Loucy (cell line): ENCODE results near the gene PMEPA1.

Source experiments
- H2AFZ ChIP-seq: fragments of 200-600 bp; sonication (generic); 2 replicates; pipeline ENCODE4 v1.6.0; 2016; ENCODE audit warnings: antibody characterized with exemption, mild to moderate bottlenecking, low read length, moderate library complexity
- H3F3A ChIP-seq: fragments of 200-600 bp; 2 replicates; pipeline ENCODE4 v1.6.0; 2016; ENCODE audit warnings: antibody characterized with exemption, low read depth, mild to moderate bottlenecking
- H3K27me3 ChIP-seq: fragments of 200-600 bp; sonication (generic); 2 replicates; pipeline ENCODE4 v1.6.1; 2014; ENCODE audit warnings: low read length, mild to moderate bottlenecking; ENCODE audit not compliant: insufficient read depth, poor library complexity, severe bottlenecking
- H3K36me3 ChIP-seq: fragments of 200-600 bp; sonication (generic); 2 replicates; pipeline ENCODE4 v1.6.1; 2016; ENCODE audit warnings: low read length; ENCODE audit not compliant: insufficient read depth
- H3K4me1 ChIP-seq: fragments of 200-600 bp; sonication (generic); 2 replicates; pipeline ENCODE4 v1.5.1; 2014; ENCODE audit warnings: low read length, mild to moderate bottlenecking; ENCODE audit not compliant: insufficient read depth, poor library complexity, severe bottlenecking
- H3K4me2 ChIP-seq: fragments of 200-600 bp; sonication (generic); 2 replicates; pipeline ENCODE4 v1.6.0; 2014; ENCODE audit warnings: antibody characterized with exemption, low read length, low read depth, mild to moderate bottlenecking; ENCODE audit not compliant: poor library complexity, severe bottlenecking
- H3K4me3 ChIP-seq: fragments of 200-600 bp; sonication (generic); 2 replicates; pipeline ENCODE4 v1.5.1; 2014; ENCODE audit warnings: low read length, mild to moderate bottlenecking, mixed read lengths; ENCODE audit not compliant: poor library complexity, severe bottlenecking
- H3K79me2 ChIP-seq: fragments of 200-600 bp; sonication (generic); 2 replicates; pipeline ENCODE4 v1.6.1; 2014; ENCODE audit warnings: low read length; ENCODE audit not compliant: insufficient read depth
- H3K9ac ChIP-seq: fragments of 200-600 bp; sonication (generic); 2 replicates; pipeline ENCODE4 v1.6.0; 2014; ENCODE audit warnings: mild to moderate bottlenecking, low read depth, low read length, moderate library complexity; ENCODE audit not compliant: poor library complexity, severe bottlenecking
- H3K9me2 ChIP-seq: fragments of 200-600 bp; sonication (generic); replicated peaks from 2 replicates; pipeline ENCODE4 v1.6.1; 2016; ENCODE audit warnings: low read depth, low read length, mixed read lengths
- H3K9me3 ChIP-seq: fragments of 200-600 bp; sonication (generic); 2 replicates; pipeline ENCODE4 v1.6.1; 2014; ENCODE audit warnings: mild to moderate bottlenecking, antibody characterized with exemption, low read length, low read depth; ENCODE audit not compliant: insufficient read depth
- H4K20me1 ChIP-seq: fragments of 200-600 bp; sonication (generic); 2 replicates; pipeline ENCODE4 v1.6.0; 2014; ENCODE audit warnings: antibody characterized with exemption, low read length, mild to moderate bottlenecking; ENCODE audit not compliant: insufficient read depth, poor library complexity, severe bottlenecking
- EZH2phosphoT487 ChIP-seq: fragments of 200-600 bp; IDR thresholded peaks from 2 replicates; pipeline ENCODE4 v1.6.1; 2018; ENCODE audit warnings: antibody characterized with exemption, mild to moderate bottlenecking, moderate library complexity, borderline replicate concordance
- TF ChIP-seq, protein P1 (sequence below): fragments of 200-600 bp; sonication (generic); conservative IDR thresholded peaks from 2 replicates; pipeline ENCODE4 v1.5.1; 2014; ENCODE audit warnings: mild to moderate bottlenecking, antibody characterized with exemption, low read length

The PMEPA1 gene

DNA sequence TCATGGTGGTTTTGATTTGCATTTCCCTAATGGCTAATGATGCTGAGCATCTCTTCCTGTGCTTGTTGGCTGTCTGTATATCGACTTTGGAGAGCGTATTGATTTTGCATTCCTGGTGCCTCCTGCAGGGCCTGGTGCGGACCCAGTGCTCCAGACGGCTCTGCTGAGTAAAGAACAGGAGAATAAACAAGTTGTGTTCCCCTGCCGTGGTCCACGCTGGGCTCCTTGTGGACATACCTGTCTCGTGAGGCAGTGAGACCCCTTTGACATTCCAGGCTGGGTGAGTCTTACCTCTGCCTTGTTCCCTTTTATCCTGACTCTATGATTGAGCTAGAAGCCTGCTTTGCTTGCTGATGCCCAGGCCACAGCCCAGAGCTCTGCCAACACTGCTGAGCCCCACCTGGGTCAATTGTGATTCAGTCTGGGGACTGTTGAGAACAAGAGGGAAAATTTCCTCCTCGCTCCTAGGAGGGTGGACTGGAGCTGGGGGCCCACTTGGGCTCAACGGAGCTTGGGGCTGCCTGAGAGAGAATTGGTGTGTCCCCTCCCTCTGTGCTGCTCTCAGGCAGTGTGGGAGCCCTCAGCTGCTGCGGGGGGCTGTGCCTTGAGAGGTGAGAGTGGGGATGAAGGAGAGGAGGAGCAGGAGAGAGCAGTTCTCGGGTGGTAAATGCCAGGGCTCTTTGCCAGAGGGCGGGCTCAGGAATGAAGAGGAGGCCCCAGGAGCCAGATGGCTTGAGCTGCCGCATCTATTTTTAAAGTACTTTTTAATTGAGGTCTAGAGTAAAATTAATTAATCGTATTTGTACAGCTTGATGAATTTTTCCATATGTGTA is 43.7 kb upstream of the PMEPA1 start:
- no peaks in the 10 kb centered on the region for H4K20me1 ChIP-seq
- H3K79me2 ChIP-seq: no peaks in the 10 kb centered on the region
- no peak overlapping the region for H3K4me2 ChIP-seq

GRCh38 chr20:57751411-57751810 is 41.6 kb upstream of the PMEPA1 start:
- H3K36me3 ChIP-seq: no peaks in the 10 kb centered on the region
- TF ChIP-seq, protein P1, sequence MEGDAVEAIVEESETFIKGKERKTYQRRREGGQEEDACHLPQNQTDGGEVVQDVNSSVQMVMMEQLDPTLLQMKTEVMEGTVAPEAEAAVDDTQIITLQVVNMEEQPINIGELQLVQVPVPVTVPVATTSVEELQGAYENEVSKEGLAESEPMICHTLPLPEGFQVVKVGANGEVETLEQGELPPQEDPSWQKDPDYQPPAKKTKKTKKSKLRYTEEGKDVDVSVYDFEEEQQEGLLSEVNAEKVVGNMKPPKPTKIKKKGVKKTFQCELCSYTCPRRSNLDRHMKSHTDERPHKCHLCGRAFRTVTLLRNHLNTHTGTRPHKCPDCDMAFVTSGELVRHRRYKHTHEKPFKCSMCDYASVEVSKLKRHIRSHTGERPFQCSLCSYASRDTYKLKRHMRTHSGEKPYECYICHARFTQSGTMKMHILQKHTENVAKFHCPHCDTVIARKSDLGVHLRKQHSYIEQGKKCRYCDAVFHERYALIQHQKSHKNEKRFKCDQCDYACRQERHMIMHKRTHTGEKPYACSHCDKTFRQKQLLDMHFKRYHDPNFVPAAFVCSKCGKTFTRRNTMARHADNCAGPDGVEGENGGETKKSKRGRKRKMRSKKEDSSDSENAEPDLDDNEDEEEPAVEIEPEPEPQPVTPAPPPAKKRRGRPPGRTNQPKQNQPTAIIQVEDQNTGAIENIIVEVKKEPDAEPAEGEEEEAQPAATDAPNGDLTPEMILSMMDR: no peak
- TF ChIP-seq EZH2phosphoT487: no peak
- no peak overlapping the region for H3K9ac ChIP-seq
- H3K4me3 ChIP-seq: no peak overlapping the region
- no peak overlapping the region for H3K4me2 ChIP-seq
- no peak overlapping the region for H2AFZ ChIP-seq
- no peaks in the 10 kb centered on the region for H3F3A ChIP-seq
- H3K9me2 ChIP-seq: no peaks in the 10 kb centered on the region
- no peaks in the 10 kb centered on the region for H3K79me2 ChIP-seq
- no peaks in the 10 kb centered on the region for H3K4me1 ChIP-seq
- no peaks in the 10 kb centered on the region for H3K27me3 ChIP-seq
- H4K20me1 ChIP-seq: no peaks in the 10 kb centered on the region
- H3K9me3 ChIP-seq: no peaks in the 10 kb centered on the region

More for the DNA sequence above, 43.7 kb upstream of the PMEPA1 start:
- Histone ChIP-seq H3K27me3 (no peaks in the 10 kb centered on the region), H3K4me3 (no peak overlapping the region), H3K9me3 (no peaks in the 10 kb centered on the region), H3K4me1 (no peaks in the 10 kb centered on the region), H3F3A (no peaks in the 10 kb centered on the region), H3K9me2 (no peaks in the 10 kb centered on the region), H2AFZ (no peak overlapping the region), H3K36me3 (no peaks in the 10 kb centered on the region), H3K9ac (no peak overlapping the region)
- TF ChIP-seq, protein P1: no peak
- TF ChIP-seq EZH2phosphoT487: no peak

GRCh38 chr20:57749869-57750268 is 40.1 kb upstream of the PMEPA1 start:
- Histone ChIP-seq H3F3A (no peaks in the 10 kb centered on the region), H4K20me1 (no peaks in the 10 kb centered on the region), H3K9me3 (no peaks in the 10 kb centered on the region), H2AFZ (no peak overlapping the region), H3K9ac (no peak overlapping the region), H3K4me2 (no peak overlapping the region), H3K4me3 (no peak overlapping the region), H3K79me2 (no peaks in the 10 kb centered on the region), H3K4me1 (no peaks in the 10 kb centered on the region), H3K36me3 (no peaks in the 10 kb centered on the region), H3K27me3 (no peaks in the 10 kb centered on the region), H3K9me2 (no peaks in the 10 kb centered on the region)
- TF ChIP-seq, protein P1: no peak
- TF ChIP-seq EZH2phosphoT487: no peak
